Iris pigment epithelial cell (primary cell): ENCODE data around the gene DCXR.

Experiments
- DNase-seq: peaks from one replicate; pipeline ENCODE4 v3.0.0-alpha.2; 2011; ENCODE audit warnings: low read depth

The DCXR gene

GRCh38 chr17:82072827-82073226, 35.3 kb upstream of the DCXR start:
- no peak for DNase-seq

GRCh38 chr17:82070611-82071010, 33.1 kb upstream of the DCXR start:
- no peak for DNase-seq

GRCh38 chr17:82065638-82066303, 28.3 kb upstream of the DCXR start, which contains the start of gene DUS1L:
Gene DUS1L (minus strand): TSS chr17:82065804. CDS start chr17:82065059, 745 bp downstream.
- peak; percentile 46 for DNase-seq

GRCh38 chr17:82065193-82065637, 27.7 kb upstream of the DCXR start:
- DNase-seq: peak; percentile 50

- no peak for DNase-seq
These were observed 27.1 kb upstream of the DCXR start for GRCh38 chr17:82064433-82065192.

GRCh38 chr17:82063424-82064415, 26.2 kb upstream of the DCXR start:
- DNase-seq: no peak

- DNase-seq: no peak
These were observed 25.5 kb upstream of the DCXR start for GRCh38 chr17:82062984-82063368.

GRCh38 chr17:82062076-82062983, 24.8 kb upstream of the DCXR start:
- DNase-seq: no peak

GRCh38 chr17:82061047-82061925, 23.8 kb upstream of the DCXR start:
- DNase-seq: no peak

- DNase-seq: no peak
These were observed 23.1 kb upstream of the DCXR start for GRCh38 chr17:82060614-82061013.

- no peak for DNase-seq
These were observed 22.5 kb upstream of the DCXR start for GRCh38 chr17:82060001-82060380.

GRCh38 chr17:82059272-82060000, 21.9 kb upstream of the DCXR start:
- DNase-seq: no peak

GRCh38 chr17:82058855-82059249, 21.4 kb upstream of the DCXR start:
- no peak for DNase-seq

- no peak for DNase-seq
These were observed 20.8 kb upstream of the DCXR start for GRCh38 chr17:82058230-82058854.

- DNase-seq: no peak
These were observed 19.5 kb upstream of the DCXR start for GRCh38 chr17:82056729-82057621.

GRCh38 chr17:82055965-82056728, 18.6 kb upstream of the DCXR start:
- no peak for DNase-seq
